Measurements from ENCODE around the gene TGIF2. TPM values are rescaled to one million over a fixed set of nuclear protein-coding genes. Genes with fewer than 3 reads are reported as not detected.

TGIF2 gene
- total and polyA plus RNA-seq, 2 of the 13 experiments (the other 11 are each of a cell fraction or from before 2014, with no cell fraction given): 41.3 to 53.9 TPM

- TF ChIP-seq BCLAF1 (IDR thresholded peaks at IDR 0.05) (no peak), ZNF460 (CRISPR knock-in tag; IDR thresholded peaks at IDR 0.05; ENCODE audit: borderline replicate concordance) (no peak), KLF15 (CRISPR knock-in tag; IDR thresholded peaks at IDR 0.05; ENCODE audit: borderline replicate concordance) (0 out of 2 replicates have a peak, but pooled peaks have one; percentile 42), TGIF2 (CRISPR knock-in tag; IDR thresholded peaks at IDR 0.05) (peak; percentile 30; the same call in 1 of the 2 replicates), BATF2 (CRISPR knock-in tag; IDR thresholded peaks at IDR 0.05) (no peak; the same call in 1 of the 2 replicates), IRF1 (CRISPR knock-in tag; IDR thresholded peaks at IDR 0.05; ENCODE audit: low read depth) (0 out of 2 replicates have a peak, but pooled peaks have one; percentile 15), ZNF572 (CRISPR knock-in tag; IDR thresholded peaks at IDR 0.05) (no peak), FOXJ3 (CRISPR knock-in tag; IDR thresholded peaks at IDR 0.05; ENCODE audit: borderline replicate concordance) (no peak), ZNF777 (CRISPR knock-in tag; IDR thresholded peaks at IDR 0.05) (no peak), SUZ12 (IDR thresholded peaks at IDR 0.05; ENCODE audit: low read depth, low read length) (no peak), PRPF4 (IDR thresholded peaks at IDR 0.05; ENCODE audit: low read depth, low read length, poor library complexity, severe bottlenecking) (peak; percentile 69), TBX3 (IDR thresholded peaks at IDR 0.05; ENCODE audit: borderline replicate concordance) (0 out of 2 replicates have a peak, but pooled peaks have one; percentile 5), NCOA2 (CRISPR knock-in tag; IDR thresholded peaks at IDR 0.05) (0 out of 2 replicates have a peak, but pooled peaks have one; percentile 13), NFYB (CRISPR knock-in tag; IDR thresholded peaks at IDR 0.05) (no peak), ATF6 (CRISPR knock-in tag; conservative IDR thresholded peaks at IDR 0.05) (no peak), PAF1 (CRISPR knock-in tag; IDR thresholded peaks at IDR 0.05) (no peak)
- TF ChIP-seq, protein P1, sequence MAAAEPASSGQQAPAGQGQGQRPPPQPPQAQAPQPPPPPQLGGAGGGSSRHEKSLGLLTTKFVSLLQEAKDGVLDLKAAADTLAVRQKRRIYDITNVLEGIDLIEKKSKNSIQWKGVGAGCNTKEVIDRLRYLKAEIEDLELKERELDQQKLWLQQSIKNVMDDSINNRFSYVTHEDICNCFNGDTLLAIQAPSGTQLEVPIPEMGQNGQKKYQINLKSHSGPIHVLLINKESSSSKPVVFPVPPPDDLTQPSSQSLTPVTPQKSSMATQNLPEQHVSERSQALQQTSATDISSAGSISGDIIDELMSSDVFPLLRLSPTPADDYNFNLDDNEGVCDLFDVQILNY (CRISPR knock-in tag; conservative IDR thresholded peaks at IDR 0.05): no peak
These were observed 33.0 kb downstream of the TGIF2 start (continued) for GRCh38 chr20:36606158-36607066.
